ENCODE results near the gene DTNB. TPM values are rescaled to one million over a fixed set of nuclear protein-coding genes. Genes with fewer than 3 reads are reported as not detected.

DTNB gene
- total RNA-seq, 2 experiments from 2014 or later = 23.7 to 49.8 TPM

GRCh38 chr2:25337891-25338290 lies 335.5 kb downstream of the DTNB start:
- DNase-seq = no peak
- no peaks in the 10 kb centered on the region for H3K9me3 Mint-ChIP-seq (ENCODE audit: low read depth)
- no peak overlapping the region for H3K27ac Mint-ChIP-seq
- no peak overlapping the region for H3K4me3 Mint-ChIP-seq
- H3K27me3 Mint-ChIP-seq = no peaks in the 10 kb centered on the region
- CTCF ChIA-PET = interaction anchor here (1.4 to 4.0 kb wide), 3 partner anchors 9 to 25 kb away, joined by 3 to 16 read pairs (median 6); no protein-coding TSS in a partner anchor
- no peaks in the 10 kb centered on the region for H3K36me3 Mint-ChIP-seq
- H3K4me1 Mint-ChIP-seq = peaks cover 55% of the 10 kb centered on the region
- no peak for ATAC-seq

- ATAC-seq (no peak), DNase-seq (no peak)
- CTCF ChIA-PET = interaction anchor here (1.3 to 4.0 kb wide), 4 partner anchors 9 to 25 kb away, joined by 3 to 16 read pairs (median 4); no protein-coding TSS in a partner anchor
- H3K27me3 Mint-ChIP-seq = no peaks in the 10 kb centered on the region
- H3K27ac Mint-ChIP-seq = no peak overlapping the region
- H3K9me3 Mint-ChIP-seq (ENCODE audit: low read depth) = no peaks in the 10 kb centered on the region
- peaks cover 54% of the 10 kb centered on the region for H3K4me1 Mint-ChIP-seq
- H3K36me3 Mint-ChIP-seq = no peaks in the 10 kb centered on the region
- no peak overlapping the region for H3K4me3 Mint-ChIP-seq
Observed at GRCh38 chr2:25337276-25337675, 336.1 kb downstream of the DTNB start.

- no peaks in the 10 kb centered on the region for H3K27me3 Mint-ChIP-seq
Observed at GRCh38 chr2:25336383-25336841, 337.0 kb downstream of the DTNB start.

GRCh38 chr2:25335971-25336370 lies 337.4 kb downstream of the DTNB start:
- Mint-ChIP-seq H3K36me3 (no peaks in the 10 kb centered on the region), H3K27me3 (no peaks in the 10 kb centered on the region), H3K4me3 (no peak overlapping the region), H3K27ac (no peak overlapping the region), H3K4me1 (peaks cover 59% of the 10 kb centered on the region), H3K9me3 (ENCODE audit: low read depth) (no peaks in the 10 kb centered on the region)
- no peak for ATAC-seq
- CTCF ChIA-PET = interaction anchor here (1.0 to 3.1 kb wide), 7 partner anchors 12 to 59 kb away, joined by 3 to 15 read pairs (median 4); no protein-coding TSS in a partner anchor
- no peak for DNase-seq

More at GRCh38 chr2:25336383-25336841, 337.0 kb downstream of the DTNB start:
- no peak for DNase-seq
- peaks cover 59% of the 10 kb centered on the region for H3K4me1 Mint-ChIP-seq
- H3K9me3 Mint-ChIP-seq (ENCODE audit: low read depth) = no peaks in the 10 kb centered on the region
- no peak overlapping the region for H3K4me3 Mint-ChIP-seq
- no peak overlapping the region for H3K27ac Mint-ChIP-seq
- CTCF ChIA-PET = interaction anchor here (1.0 to 3.1 kb wide), 6 partner anchors 13 to 42 kb away, joined by 3 to 15 read pairs (median 4); no protein-coding TSS in a partner anchor
- H3K36me3 Mint-ChIP-seq = no peaks in the 10 kb centered on the region
- ATAC-seq = no peak

- DNase-seq (no peak), ATAC-seq (no peak)
- H3K4me1 Mint-ChIP-seq = peaks cover 59% of the 10 kb centered on the region
- no peak overlapping the region for H3K27ac Mint-ChIP-seq
- H3K4me3 Mint-ChIP-seq = no peak overlapping the region
- no peaks in the 10 kb centered on the region for H3K36me3 Mint-ChIP-seq
- no peaks in the 10 kb centered on the region for H3K9me3 Mint-ChIP-seq (ENCODE audit: low read depth)
- H3K27me3 Mint-ChIP-seq = no peaks in the 10 kb centered on the region
- CTCF ChIA-PET = interaction anchor here (0.5 to 3.1 kb wide), 6 partner anchors 12 to 233 kb away, joined by 3 to 15 read pairs (median 5); no protein-coding TSS in a partner anchor
Observed at GRCh38 chr2:25335204-25335603, 338.2 kb downstream of the DTNB start.

GRCh38 chr2:25334482-25334881 lies 338.9 kb downstream of the DTNB start:
- no peak for ATAC-seq
- no peaks in the 10 kb centered on the region for H3K27me3 Mint-ChIP-seq
- no peaks in the 10 kb centered on the region for H3K9me3 Mint-ChIP-seq (ENCODE audit: low read depth)
- H3K36me3 Mint-ChIP-seq = peaks cover 2% of the 10 kb centered on the region
- no peak overlapping the region for H3K4me3 Mint-ChIP-seq
- H3K27ac Mint-ChIP-seq = peak overlapping the region; percentile 66
- peaks cover 59% of the 10 kb centered on the region for H3K4me1 Mint-ChIP-seq
- CTCF ChIA-PET = interaction anchor here (0.9 to 3.1 kb wide), 8 partner anchors 8 to 58 kb away, joined by 3 to 15 read pairs (median 7); partner anchors contain the start of gene DNMT3A
- no peak for DNase-seq

- Mint-ChIP-seq H3K27ac (no peak overlapping the region), H3K4me1 (peaks cover 58% of the 10 kb centered on the region), H3K36me3 (peaks cover 2% of the 10 kb centered on the region), H3K9me3 (ENCODE audit: low read depth) (no peaks in the 10 kb centered on the region), H3K27me3 (no peaks in the 10 kb centered on the region), H3K4me3 (no peak overlapping the region)
- peak; percentile 57 for ATAC-seq
- CTCF ChIA-PET = interaction anchor here (0.9 to 3.1 kb wide), 9 partner anchors 9 to 57 kb away, joined by 3 to 15 read pairs (median 6); partner anchors contain the start of gene DNMT3A
- no peak for DNase-seq
Observed at GRCh38 chr2:25333981-25334380, 339.4 kb downstream of the DTNB start.

- H3K4me1 Mint-ChIP-seq = peaks cover 46% of the 10 kb centered on the region
- no peak overlapping the region for H3K27ac Mint-ChIP-seq
- H3K27me3 Mint-ChIP-seq = no peaks in the 10 kb centered on the region
- CTCF ChIA-PET = interaction anchor here (0.9 to 3.1 kb wide), 5 partner anchors 10 to 55 kb away, joined by 4 to 11 read pairs (median 5); partner anchors contain the start of gene DNMT3A
- H3K4me3 Mint-ChIP-seq = no peak overlapping the region
- DNase-seq (no peak), ATAC-seq (no peak)
- H3K36me3 Mint-ChIP-seq = peaks cover 8% of the 10 kb centered on the region
- H3K9me3 Mint-ChIP-seq (ENCODE audit: low read depth) = peaks cover under 1% of the 10 kb centered on the region
Observed at GRCh38 chr2:25332571-25332970, 340.8 kb downstream of the DTNB start.

GRCh38 chr2:25331686-25332365 lies 341.6 kb downstream of the DTNB start:
- Mint-ChIP-seq H3K4me3 (no peak overlapping the region), H3K36me3 (peaks cover 15% of the 10 kb centered on the region), H3K27ac (no peak overlapping the region), H3K4me1 (peaks cover 38% of the 10 kb centered on the region), H3K27me3 (no peaks in the 10 kb centered on the region), H3K9me3 (ENCODE audit: low read depth) (peaks cover 4% of the 10 kb centered on the region)
- no peak for ATAC-seq
- CTCF ChIA-PET = interaction anchor here (0.9 to 3.1 kb wide), 6 partner anchors 10 to 54 kb away, joined by 3 to 11 read pairs (median 4); no protein-coding TSS in a partner anchor
- DNase-seq = no peak

GRCh38 chr2:25330937-25331336 lies 342.4 kb downstream of the DTNB start:
- Mint-ChIP-seq H3K9me3 (ENCODE audit: low read depth) (peaks cover 7% of the 10 kb centered on the region), H3K4me3 (no peak overlapping the region), H3K27ac (no peak overlapping the region), H3K27me3 (no peaks in the 10 kb centered on the region), H3K36me3 (peaks cover 23% of the 10 kb centered on the region), H3K4me1 (peaks cover 33% of the 10 kb centered on the region)
- CTCF ChIA-PET = interaction anchor here (0.9 to 1.5 kb wide), 3 partner anchors 9 to 45 kb away, joined by 3 to 5 read pairs (median 4); no protein-coding TSS in a partner anchor
- DNase-seq = no peak
- no peak for ATAC-seq

GRCh38 chr2:25330273-25330672 lies 343.1 kb downstream of the DTNB start:
- H3K4me1 Mint-ChIP-seq = peaks cover 28% of the 10 kb centered on the region
- peaks cover 27% of the 10 kb centered on the region for H3K36me3 Mint-ChIP-seq
- H3K9me3 Mint-ChIP-seq (ENCODE audit: low read depth) = peaks cover 10% of the 10 kb centered on the region
- DNase-seq (no peak), ATAC-seq (no peak)
- no peaks in the 10 kb centered on the region for H3K27me3 Mint-ChIP-seq
- no peak overlapping the region for H3K4me3 Mint-ChIP-seq
- CTCF ChIA-PET = interaction anchor here (1.5 kb wide), 1 partner anchor 21 kb away, joined by 3 read pairs; no protein-coding TSS in a partner anchor
- H3K27ac Mint-ChIP-seq = no peak overlapping the region

- Mint-ChIP-seq H3K4me3 (no peak overlapping the region), H3K4me1 (peaks cover 25% of the 10 kb centered on the region), H3K27ac (no peak overlapping the region), H3K9me3 (ENCODE audit: low read depth) (peaks cover 10% of the 10 kb centered on the region), H3K27me3 (no peaks in the 10 kb centered on the region), H3K36me3 (peaks cover 27% of the 10 kb centered on the region)
- CTCF ChIA-PET = interaction anchor here (1.2 to 3.1 kb wide), 5 partner anchors 9 to 51 kb away, joined by 3 to 8 read pairs (median 4); no protein-coding TSS in a partner anchor
- ATAC-seq (no peak), DNase-seq (no peak)
Observed at GRCh38 chr2:25328152-25329085, 345.0 kb downstream of the DTNB start.

Measured in activated CD8-positive, alpha-beta memory T cell treated with anti-CD3 and anti-CD28 coated beads, Interleukin-2, amount 10 ng/mL, durations not matched to agents 7 days and 5 days (primary cell).